Measurements from ENCODE around the gene TULP4. TPM values are rescaled to one million over a fixed set of nuclear protein-coding genes. Genes with fewer than 3 reads are reported as not detected.
"Not testable (repeated sequence)": the region's sequence is repeated elsewhere in the genome, so short reads cannot be mapped to it uniquely, and the experiment has no call there.

The TULP4 gene
- total and polyA plus RNA-seq, 2 of the 8 experiments (the other 6 are each of a cell fraction or from before 2014, with no cell fraction given), result 7.7 to 51.6 TPM

DNA sequence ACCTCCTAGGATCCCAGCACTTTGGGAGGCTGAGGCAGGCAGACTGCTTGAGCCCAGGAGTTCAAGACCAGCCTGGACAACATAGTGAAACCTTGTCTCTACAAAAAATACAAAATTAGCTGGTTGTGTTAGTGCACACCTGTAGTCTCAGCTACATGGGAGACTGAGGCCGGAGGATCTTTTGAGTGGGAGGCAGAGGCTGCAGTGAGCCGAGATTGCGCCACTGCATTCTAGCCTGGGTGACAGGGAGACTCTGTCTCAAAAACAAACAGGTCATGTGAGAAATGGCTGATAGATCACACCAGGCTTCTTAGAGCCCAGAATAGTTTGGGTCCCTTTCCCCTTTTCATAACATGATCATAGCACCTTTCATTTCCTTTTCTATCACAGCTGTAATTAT, 244.8 kb downstream of the TULP4 start:
- H4K20me1 ChIP-seq (replicated peaks in 1 of 2; ENCODE audit: control insufficient read depth in 1 of 2, insufficient read depth in 2 of 2, low read length in 2 of 2); H3K27ac ChIP-seq (ENCODE audit: low read depth, low read length); FAIRE-seq; H2BK120ac ChIP-seq (replicated peaks; ENCODE audit: low read depth, low read length); H2AFZ ChIP-seq (ENCODE audit: low read length); H3K9ac ChIP-seq (replicated peaks in 1 of 4; ENCODE audit: extremely low read depth in 1 of 4, low read depth in 3 of 4, low read length in 3 of 4); H3K4me1 ChIP-seq (replicated peaks in 1 of 4; ENCODE audit: control insufficient read depth in 3 of 4, insufficient read depth in 4 of 4, low read length in 3 of 4); H3K4me2 ChIP-seq (ENCODE audit: insufficient read depth in 1 of 2, low read depth in 2 of 2, low read length in 2 of 2); H3K27me3 ChIP-seq (replicated peaks in 1 of 4; ENCODE audit: control insufficient read depth in 3 of 4, extremely low read depth in 1 of 4, insufficient read depth in 3 of 4, low read length in 3 of 4); H3K18ac ChIP-seq (ENCODE audit: extremely low read depth, low read length); H4K91ac ChIP-seq (replicated peaks; ENCODE audit: insufficient read length, low read length); H3K23ac ChIP-seq (ENCODE audit: insufficient read length); DNase-seq (ENCODE audit: low read depth in 1 of 2, low spot score in 2 of 2); H2AK5ac ChIP-seq (ENCODE audit: low read depth, low read length); H3K23me2 ChIP-seq (ENCODE audit: low read depth, low read length); H3K14ac ChIP-seq (ENCODE audit: insufficient read length); H4K5ac ChIP-seq (ENCODE audit: insufficient read length, low read depth, low read length); H3K56ac ChIP-seq (replicated peaks; ENCODE audit: insufficient read length, low read depth, low read length); H2BK12ac ChIP-seq (ENCODE audit: low read depth, low read length); H2BK5ac ChIP-seq (ENCODE audit: low read depth, low read length); H4K8ac ChIP-seq (ENCODE audit: extremely low read depth, insufficient read depth, low read length); H2BK15ac ChIP-seq (ENCODE audit: low read length); H3K36me3 ChIP-seq (ENCODE audit: control insufficient read depth in 2 of 4, insufficient read depth in 4 of 4, low read length in 3 of 4); H3K4ac ChIP-seq (replicated peaks; ENCODE audit: insufficient read length, low read depth, low read length); H3K9me3 ChIP-seq (ENCODE audit: insufficient read depth in 2 of 2, low read depth in 1 of 2, low read length in 1 of 2); POLR2A ChIA-PET (ENCODE audit: partially characterized antibody); H2BK20ac ChIP-seq (ENCODE audit: low read length); H3K4me3 ChIP-seq (ENCODE audit: extremely low read depth in 1 of 4, insufficient read depth in 2 of 4, low read depth in 3 of 4, low read length in 4 of 4): not testable (repeated sequence)
- WGBS, 2 experiments (ENCODE audit: extremely low coverage in 1 of 2, insufficient coverage in 1 of 2, insufficient read length in 1 of 2, insufficient replicate concordance in 2 of 2, low coverage in 1 of 2, low lambda C conversion rate in 2 of 2, missing lambda C conversion rate in 1 of 2), result 91% methylated on average over 3 of the region's 3 CpGs; no CpG with 5 or more reads in 1 of the 2 experiments
- CTCF ChIA-PET (ENCODE audit: partially characterized antibody), result interaction anchor here (0.8 to 2.0 kb wide), 4 partner anchors 10 to 343 kb away, joined by 3 to 9 read pairs (median 4); no protein-coding TSS in a partner anchor
- peaks cover 11% of the 10 kb centered on the region for H3K79me1 ChIP-seq (ENCODE audit: low read depth, low read length)
- peaks cover 7 to 16% of the 10 kb centered on the region in 2 experiments; a peak in 3 of 4 replicates for H3K79me2 ChIP-seq (ENCODE audit: control insufficient read depth in 1 of 2, insufficient read depth in 2 of 2, low read length in 2 of 2)
